HG03135 (cell line): Measurements from ENCODE around the gene PLEKHA7.

Experiments
- ATAC-seq: cut with Tn5 transposase; IDR thresholded peaks from one replicate; pipeline ENCODE4 v1.9.1; 2021; ENCODE audit warnings: mild to moderate bottlenecking, moderate library complexity; ENCODE audit not compliant: unreplicated experiment

The PLEKHA7 gene

GRCh38 chr11:16777613-16777975 lies 236.6 kb downstream of the PLEKHA7 start:
- ATAC-seq = no peak

- ATAC-seq = no peak
Observed at GRCh38 chr11:16776711-16777612, 237.3 kb downstream of the PLEKHA7 start.

- no peak for ATAC-seq
Observed at GRCh38 chr11:16775614-16776283, 238.5 kb downstream of the PLEKHA7 start.

- no peak for ATAC-seq
Observed at GRCh38 chr11:16774936-16775613, 239.1 kb downstream of the PLEKHA7 start.

- ATAC-seq = no peak
Observed at GRCh38 chr11:16773981-16774935, 240.0 kb downstream of the PLEKHA7 start.

GRCh38 chr11:16772141-16772512 lies 242.1 kb downstream of the PLEKHA7 start:
- ATAC-seq = no peak

GRCh38 chr11:16771350-16772140 lies 242.7 kb downstream of the PLEKHA7 start:
- no peak for ATAC-seq

GRCh38 chr11:16770016-16770415 lies 244.2 kb downstream of the PLEKHA7 start:
- no peak for ATAC-seq

- no peak for ATAC-seq
Observed at GRCh38 chr11:16769386-16769785, 244.8 kb downstream of the PLEKHA7 start.

- no peak for ATAC-seq
Observed at GRCh38 chr11:16767957-16768356, 246.3 kb downstream of the PLEKHA7 start.

GRCh38 chr11:16767137-16767536 lies 247.1 kb downstream of the PLEKHA7 start:
- ATAC-seq = no peak

GRCh38 chr11:16764888-16765287 lies 249.3 kb downstream of the PLEKHA7 start:
- ATAC-seq = no peak

GRCh38 chr11:16763746-16764145 lies 250.5 kb downstream of the PLEKHA7 start:
- ATAC-seq = no peak

- ATAC-seq = no peak
Observed at GRCh38 chr11:16759857-16760508, 254.2 kb downstream of the PLEKHA7 start.

GRCh38 chr11:16758382-16759024 lies 255.7 kb downstream of the PLEKHA7 start:
- no peak for ATAC-seq

- no peak for ATAC-seq
Observed at GRCh38 chr11:16750417-16750816, 263.8 kb downstream of the PLEKHA7 start.

GRCh38 chr11:16749666-16750065 lies 264.5 kb downstream of the PLEKHA7 start:
- ATAC-seq = no peak

GRCh38 chr11:16749092-16749491 lies 265.1 kb downstream of the PLEKHA7 start:
- ATAC-seq = no peak
